HepG2 (cell line): ENCODE results near the gene APOC4. TPM values are rescaled to one million over a fixed set of nuclear protein-coding genes. Genes with fewer than 3 reads are reported as not detected.

Experiments
- CREB1 ChIP-seq, 2 experiments: fragments of 450-650 bp in 1 of 2; IDR thresholded peaks; 2 replicates each; pipeline ENCODE4 v1.6.1; 2016 to 2017; ENCODE audit warnings: control low read depth in 1 of 2, mild to moderate bottlenecking in 1 of 2, missing compliant biosample characterization in 1 of 2, missing genetic modification characterization in 1 of 2
- FOXP4 ChIP-seq: sonication (generic); formaldehyde crosslinking; IDR thresholded peaks from 2 replicates; pipeline ENCODE4 v1.4.0; 2020; ENCODE audit warnings: missing genetic modification reagents
- HBP1 ChIP-seq: IDR thresholded peaks from 2 replicates; pipeline ENCODE4 v1.6.1; 2016; ENCODE audit warnings: low read depth, control low read depth
- HMGXB3 ChIP-seq: sonication (generic); formaldehyde crosslinking; IDR thresholded peaks from 2 replicates; pipeline ENCODE4 v1.4.0; 2020; ENCODE audit warnings: missing genetic modification reagents, borderline replicate concordance
- HMGXB4 ChIP-seq, 2 experiments: sonication (generic) in 1 of 2; formaldehyde crosslinking in 1 of 2; IDR thresholded peaks; 2 replicates each; pipeline versions ENCODE4 v1.4.0 to v1.6.1; 2018 to 2020; ENCODE audit warnings: missing genetic modification reagents in 2 of 2, borderline replicate concordance in 1 of 2, low read depth in 1 of 2, mild to moderate bottlenecking in 1 of 2, missing biosample characterization in 1 of 2
- MAX ChIP-seq: IDR thresholded peaks from 2 replicates; pipeline ENCODE4 v1.6.1; 2012; ENCODE audit warnings: inconsistent platforms
- MEIS2 ChIP-seq: sonication (generic); formaldehyde crosslinking; IDR thresholded peaks from 2 replicates; pipeline ENCODE4 v1.9.0; 2021; ENCODE audit warnings: mild to moderate bottlenecking, missing genetic modification reagents
- NFYC ChIP-seq: IDR thresholded peaks from 2 replicates; pipeline ENCODE4 v1.6.1; 2016; ENCODE audit warnings: missing genetic modification reagents, missing compliant biosample characterization
- NR2F2 ChIP-seq: IDR thresholded peaks from 2 replicates; pipeline ENCODE4 v1.6.1; 2012; ENCODE audit warnings: low read depth, inconsistent platforms, borderline replicate concordance
- PLRG1 ChIP-seq: fragments of 450-650 bp; conservative IDR thresholded peaks from 2 replicates; pipeline ENCODE4 v1.6.1; 2016
- POGZ ChIP-seq: sonication (generic); formaldehyde crosslinking; IDR thresholded peaks from 2 replicates; pipeline ENCODE4 v1.4.0; 2020; ENCODE audit warnings: mild to moderate bottlenecking, missing genetic modification reagents
- RFX5 ChIP-seq: IDR thresholded peaks from 2 replicates; pipeline ENCODE4 v1.6.1; 2011; ENCODE audit warnings: low read depth, low read length, improper control_type of control experiment
- SALL2 ChIP-seq: sonication (generic); formaldehyde crosslinking; IDR thresholded peaks from 2 replicates; pipeline ENCODE4 v1.8.1; 2023; ENCODE audit warnings: mild to moderate bottlenecking, missing genetic modification reagents, inconsistent platforms
- TBP ChIP-seq: sonication (generic); formaldehyde crosslinking; IDR thresholded peaks from 2 replicates; pipeline ENCODE4 v1.5.0; 2020; ENCODE audit warnings: missing genetic modification reagents
- ZBTB44 ChIP-seq: sonication (generic); formaldehyde crosslinking; IDR thresholded peaks from 2 replicates; pipeline ENCODE4 v1.4.0; 2020; ENCODE audit warnings: missing genetic modification reagents
- ZNF264 ChIP-seq: sonication (generic); formaldehyde crosslinking; IDR thresholded peaks from 2 replicates; pipeline ENCODE4 v1.4.0; 2020; ENCODE audit warnings: missing genetic modification reagents
- polyA plus RNA-seq, 8 experiments: library from polyadenylated mRNA; depleted of rRNA in 3 of 8; stranded (reverse) in 7 of 8; unstranded in 1 of 8; fragments of >200 nt; fragmentation: Illumina TruSeq in 4 of 8; extraction: Trizol in 4 of 8; gene quantifications; 2 replicates each; pipeline versions ENCODE4 v1.2.1 to v1.2.3, GENCODE V29; 2011 to 2016; ENCODE audit warnings: low read depth in 4 of 8, missing spikeins in 1 of 8, mixed read lengths in 1 of 8; ENCODE audit not compliant: insufficient read depth in 1 of 8
- total RNA-seq, 5 experiments: library from RNA; depleted of rRNA; stranded (reverse); fragments of >200 nt; fragmentation: Illumina TruSeq; extraction: Trizol; gene quantifications; 2 replicates each; pipeline ENCODE4 v1.2.3, GENCODE V29; 2016; ENCODE audit warnings: low read depth in 1 of 5

Gene APOC4
- total and polyA plus RNA-seq, 2 of the 13 experiments (the other 11 are each of a cell fraction or from before 2014, with no cell fraction given): 0.46 TPM; not detected in 1

- TF ChIP-seq CREB1 (IDR thresholded peaks at IDR 0.05) (peak; percentile 47; the same call in 1 of the 2 replicates), CREB1 (CRISPR knock-in tag; IDR thresholded peaks at IDR 0.05) (no peak; the same call in 1 of the 2 replicates), MAX (peak; percentile 98), NR2F2 (peak; percentile 91; the same call in 1 of the 2 replicates), POGZ (CRISPR knock-in tag) (peak; percentile 90), NFYC (CRISPR knock-in tag) (0 out of 2 replicates have a peak, but pooled peaks have one; percentile 47), SALL2 (peak; percentile 96; the same call in 1 of the 2 replicates), RFX5 (peak; percentile 87), HBP1 (CRISPR knock-in tag) (peak; percentile 95), ZNF264 (peak; percentile 87), ZBTB44 (CRISPR knock-in tag) (peak; percentile 46; the same call in 1 of the 2 replicates), PLRG1 (no peak), MEIS2 (CRISPR knock-in tag) (peak; percentile 92), TBP (CRISPR knock-in tag) (no peak), HMGXB4 (CRISPR knock-in tag; IDR thresholded peaks at IDR 0.05; ENCODE audit: borderline replicate concordance in 1 of 2, low read depth in 1 of 2) (peak; percentile 57 to 93), HMGXB3 (CRISPR knock-in tag) (peak; percentile 93), FOXP4 (CRISPR knock-in tag) (peak; percentile 97)
Measured at GRCh38 chr19:44925114-44925891, 16.7 kb upstream of the APOC4 start (continued).
